ENCODE measurements around the gene ZBTB42.

DNA sequence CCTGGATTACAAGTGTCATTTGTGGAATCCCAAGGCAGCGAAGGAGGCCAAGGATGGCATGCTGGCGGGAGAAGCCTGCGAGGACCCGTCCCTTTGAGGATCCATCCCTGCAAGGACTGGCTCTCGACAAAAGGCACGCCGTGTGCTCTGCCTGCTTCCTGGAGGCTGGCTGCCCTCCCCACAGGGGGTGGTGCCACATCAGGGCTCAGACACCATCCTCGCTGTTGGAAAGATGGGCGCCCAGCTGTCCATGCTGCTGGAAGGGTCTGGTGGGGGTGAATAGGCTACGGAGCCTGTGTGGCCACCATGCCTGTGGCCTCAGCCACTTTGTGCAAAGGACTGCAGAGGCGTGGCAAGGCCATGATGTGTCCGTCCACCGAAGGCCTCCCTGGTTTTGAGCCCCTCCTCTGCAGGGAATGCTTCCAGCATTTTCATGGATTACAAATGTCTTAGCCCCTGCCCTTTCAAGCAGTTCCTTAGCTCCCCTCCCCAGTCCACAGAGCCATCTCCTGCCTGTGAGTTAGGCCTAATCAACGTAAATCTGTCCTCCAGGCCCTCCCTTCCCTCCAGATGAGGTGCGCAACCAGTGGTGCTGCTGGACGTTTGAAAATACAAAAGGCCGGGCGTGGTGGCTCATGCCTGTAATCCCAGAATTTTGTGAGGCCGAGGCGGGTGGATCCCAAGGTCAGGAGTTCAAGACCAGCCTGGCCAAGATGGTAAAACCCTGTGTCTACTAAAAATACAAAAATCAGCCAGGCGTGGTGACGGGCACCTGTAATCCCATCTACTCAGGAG, 22.1 kb downstream of the ZBTB42 start:
- TF ChIP-seq, protein P1, sequence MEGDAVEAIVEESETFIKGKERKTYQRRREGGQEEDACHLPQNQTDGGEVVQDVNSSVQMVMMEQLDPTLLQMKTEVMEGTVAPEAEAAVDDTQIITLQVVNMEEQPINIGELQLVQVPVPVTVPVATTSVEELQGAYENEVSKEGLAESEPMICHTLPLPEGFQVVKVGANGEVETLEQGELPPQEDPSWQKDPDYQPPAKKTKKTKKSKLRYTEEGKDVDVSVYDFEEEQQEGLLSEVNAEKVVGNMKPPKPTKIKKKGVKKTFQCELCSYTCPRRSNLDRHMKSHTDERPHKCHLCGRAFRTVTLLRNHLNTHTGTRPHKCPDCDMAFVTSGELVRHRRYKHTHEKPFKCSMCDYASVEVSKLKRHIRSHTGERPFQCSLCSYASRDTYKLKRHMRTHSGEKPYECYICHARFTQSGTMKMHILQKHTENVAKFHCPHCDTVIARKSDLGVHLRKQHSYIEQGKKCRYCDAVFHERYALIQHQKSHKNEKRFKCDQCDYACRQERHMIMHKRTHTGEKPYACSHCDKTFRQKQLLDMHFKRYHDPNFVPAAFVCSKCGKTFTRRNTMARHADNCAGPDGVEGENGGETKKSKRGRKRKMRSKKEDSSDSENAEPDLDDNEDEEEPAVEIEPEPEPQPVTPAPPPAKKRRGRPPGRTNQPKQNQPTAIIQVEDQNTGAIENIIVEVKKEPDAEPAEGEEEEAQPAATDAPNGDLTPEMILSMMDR (IDR thresholded peaks at IDR 0.05) = no peak
- no peak for TF ChIP-seq TCF7L2 (IDR thresholded peaks at IDR 0.05; ENCODE audit: low read depth, low read length)
